B cell (primary cell): ENCODE results near the gene MAGI2. TPM values are rescaled to one million over a fixed set of nuclear protein-coding genes. Genes with fewer than 3 reads are reported as not detected.

Experiments used
- ATAC-seq: fragments of 200-7000 bp; cut with Tn5 transposase; one replicate; pipeline ENCODE4 v1.10.0; 2021; ENCODE audit warnings: low read depth, mild to moderate bottlenecking, moderate number of reproducible peaks, moderate library complexity
- CTCF ChIA-PET: fragments of 350-600 bp; sonication (Branson Sonifier 250); formaldehyde crosslinking; loops from one replicate; lab custom pipeline; 2021; ENCODE audit warnings: antibody characterized with exemption, inconsistent platforms; lab: Charles Lee
- POLR2A ChIA-PET: fragments of 350-600 bp; sonication (Branson Sonifier 250); formaldehyde crosslinking; loops from one replicate; lab custom pipeline; 2021; ENCODE audit warnings: antibody characterized with exemption; lab: Charles Lee
- DNase-seq: peaks from one replicate; pipeline ENCODE4 v3.0.0; 2013
- H2AFZ ChIP-seq: 2 replicates; pipeline ENCODE4 v1.6.1; 2012; ENCODE audit warnings: mild to moderate bottlenecking, low read depth, low read length; ENCODE audit not compliant: insufficient read depth, poor library complexity, severe bottlenecking
- H3K27ac ChIP-seq, 2 donors: 1 replicate in 1 of 2; 2 replicates in 1 of 2; pipeline ENCODE4 v1.5.1; 2012 to 2013; ENCODE audit warnings: low read length in 2 of 2, mild to moderate bottlenecking in 2 of 2, moderate library complexity in 1 of 2
- H3K27me3 ChIP-seq, 4 experiments: fragments of 200-600 bp in 1 of 4; sonication (generic) in 1 of 4; replicated peaks in 1 of 4; 1 replicate in 2 of 4; 2 replicates in 2 of 4; pipeline versions ENCODE4 v1.6.1 to v1.7.0; 2013 to 2016; ENCODE audit warnings: low read length in 3 of 4, mild to moderate bottlenecking in 2 of 4, mixed read lengths in 1 of 4, moderate library complexity in 1 of 4; ENCODE audit not compliant: insufficient read depth in 4 of 4, control insufficient read depth in 3 of 4; ENCODE audit errors: control extremely low read depth in 1 of 4
- H3K36me3 ChIP-seq, 2 experiments: replicated peaks in 1 of 2; 1 replicate in 1 of 2; 2 replicates in 1 of 2; pipeline versions ENCODE4 v1.6.1 to v1.7.1; 2013; ENCODE audit warnings: low read length in 1 of 2; ENCODE audit not compliant: insufficient read depth in 2 of 2, control insufficient read depth in 1 of 2; ENCODE audit errors: control extremely low read depth in 1 of 2, extremely low read depth in 1 of 2
- H3K4me1 ChIP-seq, 2 donors: fragments of 200-600 bp in 1 of 2; sonication (generic) in 1 of 2; 1 replicate in 1 of 2; 2 replicates in 1 of 2; pipeline versions ENCODE4 v1.5.1 to v1.6.1; 2013 to 2017; ENCODE audit warnings: low read length in 2 of 2; ENCODE audit not compliant: control insufficient read depth in 2 of 2, insufficient read depth in 2 of 2
- H3K4me2 ChIP-seq: replicated peaks from 2 replicates; pipeline ENCODE3; 2012; ENCODE audit warnings: mild to moderate bottlenecking, low read depth, low read length; ENCODE audit not compliant: poor library complexity, severe bottlenecking
- H3K4me3 ChIP-seq, 5 experiments: fragments of 200-600 bp in 1 of 5; sonication (generic) in 1 of 5; 1 replicate in 3 of 5; 2 replicates in 2 of 5; pipeline versions ENCODE4 v1.5.1 to v1.7.0; 2011 to 2016; ENCODE audit warnings: low read length in 4 of 5, mild to moderate bottlenecking in 4 of 5, low read depth in 2 of 5, control low read depth in 1 of 5, moderate library complexity in 1 of 5; ENCODE audit not compliant: insufficient read depth in 1 of 5; ENCODE audit errors: control extremely low read depth in 1 of 5, extremely low read depth in 1 of 5
- H3K79me2 ChIP-seq: fragments of 200-600 bp; sonication (generic); one replicate; pipeline ENCODE4 v1.6.0; 2016; ENCODE audit warnings: low read length; ENCODE audit not compliant: control insufficient read depth, insufficient read depth
- H3K9ac ChIP-seq: fragments of 200-600 bp; sonication (generic); 2 replicates; pipeline ENCODE4 v1.6.1; 2017; ENCODE audit warnings: mild to moderate bottlenecking, low read length, moderate library complexity
- H3K9me3 ChIP-seq, 3 donors: one replicate each; pipeline versions ENCODE4 v1.6.1 to v1.7.1; 2013; ENCODE audit warnings: low read length in 2 of 3; ENCODE audit not compliant: control insufficient read depth in 2 of 3, insufficient read depth in 1 of 3; ENCODE audit errors: control extremely low read depth in 1 of 3
- H4K20me1 ChIP-seq: 2 replicates; pipeline ENCODE4 v1.6.0; 2012; ENCODE audit warnings: mild to moderate bottlenecking, low read length; ENCODE audit not compliant: insufficient read depth, control insufficient read depth, poor library complexity, severe bottlenecking
- H3K27ac Mint-ChIP-seq: one replicate; pipeline ENCODE4 v1.8.0; 2021; ENCODE audit warnings: mixed read lengths
- H3K27me3 Mint-ChIP-seq: one replicate; pipeline ENCODE4 v1.8.0; 2021; ENCODE audit warnings: mixed read lengths
- H3K4me1 Mint-ChIP-seq: one replicate; pipeline ENCODE4 v1.8.0; 2021; ENCODE audit warnings: mixed read lengths
- H3K4me3 Mint-ChIP-seq: one replicate; pipeline ENCODE4 v1.8.0; 2021; ENCODE audit warnings: mixed read lengths
- H3K9me3 Mint-ChIP-seq: one replicate; pipeline ENCODE4 v1.8.0; 2022; ENCODE audit warnings: mixed read lengths; ENCODE audit not compliant: insufficient read depth
- EZH2 ChIP-seq: IDR thresholded peaks from 2 replicates; pipeline ENCODE4 v1.6.1; 2012; ENCODE audit warnings: borderline replicate concordance, low read depth, mild to moderate bottlenecking, moderate library complexity, low read length; ENCODE audit not compliant: insufficient read depth, poor library complexity, severe bottlenecking
- WGBS: methylation state at CpG from one replicate; pipeline ENCODE4 v1.1.5; 2013; ENCODE audit warnings: missing lambda C conversion rate; ENCODE audit not compliant: insufficient coverage; 5-methylcytosine and 5-hydroxymethylcytosine counted together
- intact Hi-C: fragments of 100-400 bp; cut with micrococcal nuclease; formaldehyde crosslinking; loops from one replicate; pipeline ENCODE4 v1.10.0; 2022
- polyA plus RNA-seq: library from polyadenylated mRNA; depleted of rRNA; stranded (reverse); fragments of >200 nt; gene quantifications from 2 replicates; pipeline ENCODE4 v1.2.3, GENCODE V29; 2012
- total RNA-seq, 2 donors: library from RNA; stranded (reverse); fragments of 120-200 nt in 1 of 2; gene quantifications; 1 replicate in 1 of 2; 2 replicates in 1 of 2; pipeline versions ENCODE4 v1.2.3 to v1.2.4, GENCODE V29; 2013 to 2022
- TF ChIP-seq, protein P1 (sequence below): fragments of 200-600 bp; IDR thresholded peaks from one replicate; pipeline ENCODE4 v1.8.0; 2022; ENCODE audit warnings: antibody characterized with exemption, mild to moderate bottlenecking

The MAGI2 gene
- total and polyA plus RNA-seq, 2 donors (not counting 1 experiment from before 2014, with no cell fraction given) = 0.16 to 0.64 TPM

- Mint-ChIP-seq H3K27ac (no peak overlapping the region), H3K4me3 (no peak overlapping the region), H3K27me3 (no peaks in the 10 kb centered on the region), H3K4me1 (no peaks in the 10 kb centered on the region), H3K9me3 (peaks cover 3% of the 10 kb centered on the region)
- intact Hi-C loops = no loop called here
- Histone ChIP-seq H3K4me2 (no peak overlapping the region), H3K27me3 (no peaks in the 10 kb centered on the region), H3K27ac (no peak overlapping the region), H2AFZ (no peak overlapping the region), H3K9me3 (no peaks in the 10 kb centered on the region), H3K4me3 (no peak overlapping the region), H3K79me2 (no peaks in the 10 kb centered on the region), H3K36me3 (no peaks in the 10 kb centered on the region), H3K9ac (no peak overlapping the region), H3K4me1 (no peaks in the 10 kb centered on the region), H4K20me1 (no peaks in the 10 kb centered on the region)
- DNase-seq = no peak
- TF ChIP-seq, protein P1, sequence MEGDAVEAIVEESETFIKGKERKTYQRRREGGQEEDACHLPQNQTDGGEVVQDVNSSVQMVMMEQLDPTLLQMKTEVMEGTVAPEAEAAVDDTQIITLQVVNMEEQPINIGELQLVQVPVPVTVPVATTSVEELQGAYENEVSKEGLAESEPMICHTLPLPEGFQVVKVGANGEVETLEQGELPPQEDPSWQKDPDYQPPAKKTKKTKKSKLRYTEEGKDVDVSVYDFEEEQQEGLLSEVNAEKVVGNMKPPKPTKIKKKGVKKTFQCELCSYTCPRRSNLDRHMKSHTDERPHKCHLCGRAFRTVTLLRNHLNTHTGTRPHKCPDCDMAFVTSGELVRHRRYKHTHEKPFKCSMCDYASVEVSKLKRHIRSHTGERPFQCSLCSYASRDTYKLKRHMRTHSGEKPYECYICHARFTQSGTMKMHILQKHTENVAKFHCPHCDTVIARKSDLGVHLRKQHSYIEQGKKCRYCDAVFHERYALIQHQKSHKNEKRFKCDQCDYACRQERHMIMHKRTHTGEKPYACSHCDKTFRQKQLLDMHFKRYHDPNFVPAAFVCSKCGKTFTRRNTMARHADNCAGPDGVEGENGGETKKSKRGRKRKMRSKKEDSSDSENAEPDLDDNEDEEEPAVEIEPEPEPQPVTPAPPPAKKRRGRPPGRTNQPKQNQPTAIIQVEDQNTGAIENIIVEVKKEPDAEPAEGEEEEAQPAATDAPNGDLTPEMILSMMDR = no peak
- no peak for TF ChIP-seq EZH2
- no peak for ATAC-seq
- no CpG with 5 or more reads among the region's 1 CpG for WGBS
- CTCF ChIA-PET = no interaction called here
- POLR2A ChIA-PET = no interaction called here
Measured at GRCh38 chr7:79165225-79165624, 288.2 kb downstream of the MAGI2 start.

GRCh38 chr7:79159040-79159664 is 294.3 kb downstream of the MAGI2 start:
- intact Hi-C loops = no loop called here
- Histone ChIP-seq H3K79me2 (no peaks in the 10 kb centered on the region), H3K36me3 (no peaks in the 10 kb centered on the region), H2AFZ (no peak overlapping the region), H3K4me3 (no peak overlapping the region), H3K27me3 (no peaks in the 10 kb centered on the region), H3K9me3 (no peaks in the 10 kb centered on the region), H4K20me1 (no peaks in the 10 kb centered on the region), H3K27ac (no peak overlapping the region), H3K9ac (no peak overlapping the region), H3K4me2 (no peak overlapping the region), H3K4me1 (no peaks in the 10 kb centered on the region)
- peaks cover 7% of the 10 kb centered on the region for H3K9me3 Mint-ChIP-seq
- POLR2A ChIA-PET = no interaction called here
- DNase-seq (no peak), ATAC-seq (no peak)
- no peak for TF ChIP-seq EZH2
- TF ChIP-seq, protein P1 = no peak
- H3K27ac Mint-ChIP-seq = no peak overlapping the region
- CTCF ChIA-PET = no interaction called here
- H3K4me3 Mint-ChIP-seq = no peak overlapping the region
- WGBS = 86% methylated on average over 1 of the region's 5 CpGs
- no peaks in the 10 kb centered on the region for H3K4me1 Mint-ChIP-seq
- H3K27me3 Mint-ChIP-seq = no peaks in the 10 kb centered on the region
